Renal pelvis (tissue), 4 donors: ENCODE data around the gene CABP2. TPM values are rescaled to one million over a fixed set of nuclear protein-coding genes. Genes with fewer than 3 reads are reported as not detected.
"Not testable (repeated sequence)": the region's sequence is repeated elsewhere in the genome, so short reads cannot be mapped to it uniquely, and the experiment has no call there.

ENCODE experiments used
- DNase-seq: peaks from one replicate; pipeline ENCODE4 v3.0.0-alpha.2; 2013
- polyA plus RNA-seq, 3 donors: library from polyadenylated mRNA; unstranded; fragments of 120-200 nt; gene quantifications; one replicate each; pipeline ENCODE4 v1.2.1, GENCODE V29; 2013; ENCODE audit not compliant: insufficient read length in 3 of 3

Gene CABP2
- polyA plus RNA-seq, 3 donors, result 0.26 to 0.49 (median 0.40) TPM

DNA sequence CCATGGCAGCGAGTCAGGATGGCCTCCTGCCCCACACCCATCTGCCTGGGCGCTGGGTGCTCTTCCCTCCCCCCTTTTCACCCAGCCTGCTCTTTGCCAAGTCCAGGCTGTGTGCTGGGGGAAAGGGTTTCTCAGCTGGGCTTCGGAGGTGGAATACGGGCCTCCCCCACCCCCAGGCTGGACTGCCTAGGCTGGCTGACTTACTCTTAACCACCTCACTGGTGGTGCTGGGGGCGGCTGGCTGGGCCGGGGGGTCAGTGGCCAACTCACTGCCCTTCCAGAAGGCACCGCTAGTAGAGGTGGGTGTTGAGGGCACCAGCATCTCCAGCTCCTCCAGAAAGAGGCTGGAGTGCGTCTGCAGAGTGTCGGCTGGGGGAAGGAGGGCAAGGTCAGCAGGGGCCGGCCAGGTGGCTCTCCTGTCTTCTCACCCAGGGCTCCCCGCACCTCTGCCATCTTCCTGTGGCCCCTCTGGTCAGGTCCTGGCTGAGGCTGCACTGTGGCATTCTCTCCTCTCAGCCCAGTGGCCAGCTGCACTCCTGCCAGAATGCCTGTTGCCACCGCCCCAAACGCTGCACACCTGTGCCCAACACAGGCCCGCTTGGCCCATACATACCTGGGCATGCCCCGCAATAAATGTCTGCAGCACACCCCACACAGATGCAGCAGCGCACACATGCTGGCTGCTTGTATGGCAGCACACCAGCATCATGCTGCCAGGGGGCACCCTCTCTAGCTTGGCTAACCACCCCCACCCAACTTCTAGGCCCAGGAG is 27.8 kb downstream of the CABP2 start:
- DNase-seq, result no peak

DNA sequence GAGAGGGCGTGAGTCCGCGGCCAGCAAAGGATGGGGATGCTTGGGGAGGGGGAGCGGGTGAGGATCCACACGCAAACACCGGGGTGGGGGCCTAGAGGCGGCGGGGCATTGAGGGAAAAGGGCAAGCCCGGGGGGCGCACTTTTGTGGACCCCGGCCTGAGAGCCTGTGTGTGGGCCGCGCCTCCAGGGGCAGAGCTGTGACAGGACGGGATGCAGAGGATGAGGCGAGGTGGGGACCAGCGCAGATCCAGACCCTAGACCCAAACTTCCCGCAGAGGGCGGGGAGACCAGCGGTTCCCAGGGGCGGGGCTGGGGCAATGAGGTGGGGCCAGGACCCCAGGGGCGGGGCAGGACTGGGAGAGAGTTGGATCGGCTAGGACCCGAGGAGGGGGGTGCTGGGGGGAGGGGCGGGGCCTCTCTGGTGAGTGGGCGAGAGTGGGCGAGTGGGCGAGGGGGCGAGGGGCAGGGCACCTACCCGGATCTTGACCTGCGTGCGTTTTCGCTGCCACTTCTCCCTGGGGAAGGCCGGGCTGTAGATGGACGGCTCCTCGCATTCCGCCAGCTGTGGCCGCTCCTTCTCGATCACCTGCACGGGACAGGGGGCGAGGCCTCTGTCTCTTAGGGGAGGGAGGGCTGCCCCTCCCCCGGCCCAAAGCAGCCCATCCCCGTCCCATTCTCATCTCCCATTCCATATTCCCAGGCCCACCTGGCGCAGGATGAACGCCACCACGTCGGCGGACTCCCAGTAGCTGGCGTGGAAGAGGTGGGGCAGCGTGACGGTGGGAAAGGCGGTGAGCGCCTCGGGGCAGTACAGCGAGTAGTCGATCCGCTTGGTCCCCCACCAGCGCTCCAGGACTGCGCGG is 28.6 kb downstream of the CABP2 start:
- no peak for DNase-seq

DNA sequence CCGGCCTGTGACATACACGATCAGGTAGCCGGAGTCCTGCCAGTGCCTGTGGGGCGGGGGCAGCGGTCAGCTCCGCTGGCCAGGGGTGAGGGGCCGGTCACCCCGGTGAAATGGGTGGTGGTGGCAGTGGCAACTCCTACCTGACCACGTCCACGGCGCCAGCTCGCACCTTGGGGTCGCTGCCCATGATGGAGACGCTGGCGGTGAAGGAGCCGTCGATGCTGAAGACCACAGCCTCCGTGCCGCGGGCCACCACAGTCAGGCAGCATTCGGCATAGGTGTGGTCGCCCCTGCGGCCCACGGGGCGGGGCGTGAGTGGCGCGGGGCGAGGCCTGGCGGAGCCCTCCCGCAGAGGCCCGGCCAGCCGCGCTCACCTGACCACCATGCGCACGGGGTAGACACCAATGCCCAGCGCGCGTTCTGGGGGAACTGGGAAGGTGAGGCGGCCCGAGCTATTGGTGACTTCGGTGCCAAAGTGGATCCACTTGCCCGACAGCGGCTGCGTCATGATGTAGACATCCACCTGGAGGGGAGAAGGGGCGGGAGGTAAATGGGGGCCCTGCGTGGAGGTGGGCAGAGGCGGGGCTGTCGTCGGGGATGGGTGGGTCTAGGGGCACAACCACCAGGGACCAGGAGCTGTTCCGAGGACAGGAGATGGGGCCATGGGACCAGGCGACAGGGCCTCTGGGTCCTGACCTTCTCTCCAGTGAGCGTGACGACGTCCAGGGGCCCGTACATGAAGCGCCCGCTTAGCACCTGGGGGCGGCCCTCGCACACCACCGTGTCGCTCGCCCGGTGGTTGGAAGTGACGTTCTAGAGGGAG is 29.5 kb downstream of the CABP2 start:
- DNase-seq, result no peak

- DNase-seq, result no peak
Observed at GRCh38 chr11:67492801-67493547, 30.3 kb downstream of the CABP2 start.

- no peak for DNase-seq
Observed at GRCh38 chr11:67492069-67492727, 31.0 kb downstream of the CABP2 start.

GRCh38 chr11:67491276-67492068 is 31.8 kb downstream of the CABP2 start:
- DNase-seq, result no peak

DNA sequence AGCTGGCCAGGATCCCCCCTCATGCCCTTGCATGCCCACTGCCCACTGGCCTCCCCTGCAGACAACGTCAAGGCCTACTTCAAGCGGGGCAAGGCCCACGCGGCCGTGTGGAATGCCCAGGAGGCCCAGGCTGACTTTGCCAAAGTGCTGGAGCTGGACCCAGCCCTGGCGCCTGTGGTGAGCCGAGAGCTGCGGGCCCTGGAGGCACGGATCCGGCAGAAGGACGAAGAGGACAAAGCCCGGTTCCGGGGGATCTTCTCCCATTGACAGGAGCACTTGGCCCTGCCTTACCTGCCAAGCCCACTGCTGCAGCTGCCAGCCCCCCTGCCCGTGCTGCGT is 32.5 kb downstream of the CABP2 start:
- no peak for DNase-seq

- DNase-seq, result no peak
Observed at GRCh38 chr11:67489885-67490726, 33.1 kb downstream of the CABP2 start.

- DNase-seq, result no peak
Observed at GRCh38 chr11:67489203-67489884, 33.9 kb downstream of the CABP2 start.

GRCh38 chr11:67486481-67487195 is 36.6 kb downstream of the CABP2 start:
- DNase-seq, result no peak

- DNase-seq, result not testable (repeated sequence)
Observed at GRCh38 chr11:67485873-67486361, 37.3 kb downstream of the CABP2 start.

DNA sequence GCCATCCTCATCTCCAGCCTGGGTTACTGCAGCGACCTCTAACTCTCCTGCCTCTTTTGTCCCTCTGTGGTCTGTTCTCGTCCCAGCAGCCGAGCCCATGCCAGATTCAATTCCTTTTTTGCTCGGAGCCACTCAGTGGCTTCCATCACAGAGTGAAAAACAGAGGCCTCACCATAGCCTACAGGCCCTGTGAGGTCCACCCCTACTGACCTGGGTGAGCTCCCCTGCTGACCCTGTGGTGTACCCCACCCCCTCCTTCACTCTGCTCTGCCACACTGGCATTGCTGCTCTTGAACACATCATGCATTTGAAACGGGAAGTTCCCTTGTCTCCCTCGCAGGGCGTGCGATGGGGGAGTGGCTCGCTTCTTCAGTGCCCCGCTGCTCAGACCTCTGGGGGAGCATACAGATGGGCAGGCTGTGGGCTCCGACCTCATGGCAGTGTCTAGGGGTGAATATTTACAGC is 38.4 kb downstream of the CABP2 start:
- no peak for DNase-seq

- DNase-seq, result peak; percentile 28
Observed at GRCh38 chr11:67483831-67484665, 39.2 kb downstream of the CABP2 start.

GRCh38 chr11:67482827-67483798 is 40.1 kb downstream of the CABP2 start, which contains the start of gene AIP:
TSS of gene AIP (plus strand) at chr11:67483026. CDS start at chr11:67483159, 133 bp downstream.
- peak; percentile 99 for DNase-seq

DNA sequence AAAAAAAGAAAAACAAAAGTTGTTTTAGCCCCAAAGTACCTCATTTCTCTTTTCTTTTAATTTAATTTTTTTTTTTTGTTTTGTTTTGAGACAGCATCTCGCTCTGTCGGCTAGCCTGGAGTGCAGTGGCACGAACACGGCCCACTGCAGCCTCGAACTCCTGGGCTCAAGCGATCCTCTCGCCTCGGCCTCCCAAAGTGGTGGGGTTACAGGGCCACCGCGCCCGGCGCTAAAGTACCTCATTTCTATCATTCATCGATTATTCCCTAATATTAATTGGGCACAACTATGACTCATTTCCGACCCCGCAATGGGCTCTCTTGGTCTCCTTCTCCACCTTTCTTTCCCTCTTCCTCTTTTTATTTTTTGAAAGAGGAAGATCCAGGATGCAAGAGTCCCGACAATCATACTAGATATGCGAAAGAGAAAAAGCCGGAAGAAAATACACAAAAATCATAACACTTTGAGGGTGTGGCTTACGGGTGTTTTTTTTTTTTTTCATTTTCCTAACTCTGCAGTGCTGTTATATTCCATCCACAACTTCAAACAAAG is 40.9 kb downstream of the CABP2 start:
- DNase-seq, result no peak
